ENCODE data around the gene LENG8. TPM values are rescaled to one million over a fixed set of nuclear protein-coding genes. Genes with fewer than 3 reads are reported as not detected.
A peak's percentile ranks its signal among the peaks of the same experiment; 100 is the strongest.

The LENG8 gene
- total RNA-seq, 3 donors from 2014 or later (not counting 1 experiment from before 2014, with no cell fraction given): 479 to 563 (median 507) TPM

- intact Hi-C loops (cut with micrococcal nuclease): loop anchor here (5.0 kb wide), 2 partner anchors 52 to 72 kb away; no protein-coding TSS in a partner anchor
- no peaks in the 10 kb centered on the region for H3K36me3 ChIP-seq (ENCODE audit: control insufficient read depth, insufficient read depth, low read length)
- H3K9me3 ChIP-seq (ENCODE audit: control insufficient read depth, insufficient read depth, low read length): no peaks in the 10 kb centered on the region
- 9% methylated on average over 1 of the region's 2 CpGs for WGBS (ENCODE audit: insufficient coverage)
- no peak overlapping the region for H3K4me3 ChIP-seq (ENCODE audit: low read length)
- no peak overlapping the region for H3K27ac ChIP-seq (ENCODE audit: low read length)
- H3K4me3 Mint-ChIP-seq: no peak overlapping the region
- no peak for TF ChIP-seq CTCF (IDR thresholded peaks at IDR 0.05)
- H3K4me1 ChIP-seq (ENCODE audit: control insufficient read depth, insufficient read depth, low read length): peaks cover 41% of the 10 kb centered on the region
- ATAC-seq: no peak
- DNase-seq: no peak
- peaks cover 33 to 47% of the 10 kb centered on the region in 2 donors for H3K27me3 Mint-ChIP-seq (ENCODE audit: low read depth in 2 of 2)
- H3K4me1 Mint-ChIP-seq: peaks cover 42 to 52% of the 10 kb centered on the region in 2 donors
- H3K36me3 Mint-ChIP-seq: no peaks in the 10 kb centered on the region
- no peak overlapping the region for H3K27ac Mint-ChIP-seq
- peaks cover 8% of the 10 kb centered on the region for H3K27me3 ChIP-seq (ENCODE audit: control insufficient read depth, insufficient read depth, low read length)
- H3K9me3 Mint-ChIP-seq: no peaks in the 10 kb centered on the region
Observed at GRCh38 chr19:54480051-54480450, 31.1 kb downstream of the LENG8 start.

GRCh38 chr19:54481326-54481930, 32.4 kb downstream of the LENG8 start:
- H3K27me3 ChIP-seq (ENCODE audit: control insufficient read depth, insufficient read depth, low read length): peaks cover 8% of the 10 kb centered on the region
- DNase-seq (peak in 1 of 2 donors; percentile 81), ATAC-seq (peak; percentile 54 to 75 (median 68))
- no peak overlapping the region for H3K4me3 ChIP-seq (ENCODE audit: low read length)
- WGBS (ENCODE audit: insufficient coverage): 15% methylated on average over 16 of the region's 16 CpGs
- H3K36me3 ChIP-seq (ENCODE audit: control insufficient read depth, insufficient read depth, low read length): no peaks in the 10 kb centered on the region
- peak overlapping the region in 1 of 2 donors; percentile 62 for H3K27ac Mint-ChIP-seq
- H3K27me3 Mint-ChIP-seq (ENCODE audit: low read depth in 2 of 2): peaks cover 39 to 44% of the 10 kb centered on the region in 2 donors
- H3K4me3 Mint-ChIP-seq: peak overlapping the region; percentile 78
- H3K4me1 ChIP-seq (ENCODE audit: control insufficient read depth, insufficient read depth, low read length): peaks cover 41% of the 10 kb centered on the region
- intact Hi-C loops (cut with micrococcal nuclease): loop anchor here (1.0 to 5.0 kb wide), 3 partner anchors 51 to 195 kb away; no protein-coding TSS in a partner anchor
- no peaks in the 10 kb centered on the region for H3K9me3 Mint-ChIP-seq
- H3K27ac ChIP-seq (ENCODE audit: low read length): no peak overlapping the region
- H3K4me1 Mint-ChIP-seq: peaks cover 42 to 60% of the 10 kb centered on the region in 2 donors
- no peaks in the 10 kb centered on the region for H3K36me3 Mint-ChIP-seq
- peak; percentile 85 for TF ChIP-seq CTCF (IDR thresholded peaks at IDR 0.05)
- no peaks in the 10 kb centered on the region for H3K9me3 ChIP-seq (ENCODE audit: control insufficient read depth, insufficient read depth, low read length)

- Histone ChIP-seq H3K4me1 (ENCODE audit: control insufficient read depth, insufficient read depth, low read length) (peaks cover 41% of the 10 kb centered on the region), H3K4me3 (ENCODE audit: low read length) (no peak overlapping the region), H3K9me3 (ENCODE audit: control insufficient read depth, insufficient read depth, low read length) (no peaks in the 10 kb centered on the region), H3K27me3 (ENCODE audit: control insufficient read depth, insufficient read depth, low read length) (peaks cover 8% of the 10 kb centered on the region), H3K36me3 (ENCODE audit: control insufficient read depth, insufficient read depth, low read length) (no peaks in the 10 kb centered on the region), H3K27ac (ENCODE audit: low read length) (no peak overlapping the region)
- Mint-ChIP-seq H3K4me1 (peaks cover 42 to 60% of the 10 kb centered on the region in 2 donors), H3K9me3 (no peaks in the 10 kb centered on the region), H3K27me3 (ENCODE audit: low read depth in 2 of 2) (peaks cover 29 to 31% of the 10 kb centered on the region in 2 donors), H3K27ac (no peak overlapping the region), H3K4me3 (peak overlapping the region; percentile 76), H3K36me3 (no peaks in the 10 kb centered on the region)
- WGBS (ENCODE audit: insufficient coverage): 0% methylated on average over 1 of the region's 3 CpGs
- DNase-seq (no peak), ATAC-seq (peak in 1 of 3 donors; percentile 41)
- intact Hi-C loops (cut with micrococcal nuclease): loop anchor here (5.0 kb wide), 2 partner anchors 49 to 69 kb away; no protein-coding TSS in a partner anchor
- no peak for TF ChIP-seq CTCF (IDR thresholded peaks at IDR 0.05)
Observed at GRCh38 chr19:54482889-54483288, 33.9 kb downstream of the LENG8 start.

Data from natural killer cell (primary cell).